ENCODE results near the gene STK39.

The STK39 gene

GRCh38 chr2:168216351-168217005, 30.9 kb downstream of the STK39 start:
- no peak for ATAC-seq (ENCODE audit: insufficient read depth, low read depth)
- Histone ChIP-seq H3K27ac (ENCODE audit: low read length) (no peak overlapping the region), H4K20me1 (ENCODE audit: insufficient read depth, low read length) (peaks cover 2% of the 10 kb centered on the region; the same call in 1 of the 2 replicates), H3K4me3 (ENCODE audit: low read depth in 1 of 2, low read length in 2 of 2) (no peak overlapping the region), H3K9me3 (ENCODE audit: insufficient read depth, low read length, severe bottlenecking) (no peaks in the 10 kb centered on the region), H3K4me1 (ENCODE audit: insufficient read depth, low read length) (no peaks in the 10 kb centered on the region), H2AFZ (ENCODE audit: low read depth, low read length) (no peak overlapping the region), H3K27me3 (ENCODE audit: insufficient read depth, low read length, poor library complexity) (no peaks in the 10 kb centered on the region), H3K79me2 (ENCODE audit: insufficient read depth, low read length) (peaks cover 7% of the 10 kb centered on the region; the same call in 1 of the 2 replicates), H3K4me2 (ENCODE audit: insufficient read depth, low read length) (no peak overlapping the region), H3K36me3 (ENCODE audit: insufficient read depth, low read length) (no peaks in the 10 kb centered on the region), H3K9ac (ENCODE audit: low read depth, low read length) (no peak overlapping the region)
- DNase-seq, result no peak
- TF ChIP-seq CTCF (IDR thresholded peaks at IDR 0.05; ENCODE audit: borderline replicate concordance, extremely low read depth, low read length, poor library complexity, severe bottlenecking) (no peak), EZH2 (IDR thresholded peaks at IDR 0.05; ENCODE audit: borderline replicate concordance, low read depth, low read length, severe bottlenecking) (no peak)

DNA sequence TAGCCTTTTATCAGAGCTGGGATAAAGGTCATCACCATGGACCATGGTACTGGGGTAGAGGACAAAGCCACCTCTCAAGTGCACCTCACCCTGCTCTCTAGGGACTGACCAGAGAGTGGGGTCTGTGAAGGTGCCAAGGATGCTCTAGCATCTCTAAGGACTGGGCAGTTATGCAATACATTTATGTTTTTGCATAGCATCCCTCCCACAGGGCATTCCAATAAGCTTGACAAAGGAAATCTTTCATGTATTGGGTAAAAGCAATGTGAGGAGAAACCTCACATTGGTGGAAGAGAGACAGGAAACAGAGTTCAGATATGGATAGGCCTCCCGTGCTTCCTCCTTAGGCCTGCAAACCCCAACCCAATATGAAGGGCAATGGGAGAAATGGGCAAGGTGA, 31.6 kb downstream of the STK39 start:
- Histone ChIP-seq H4K20me1 (ENCODE audit: insufficient read depth, low read length) (peaks cover 2% of the 10 kb centered on the region; the same call in 1 of the 2 replicates), H3K4me1 (ENCODE audit: insufficient read depth, low read length) (no peaks in the 10 kb centered on the region)

GRCh38 chr2:168212866-168213265, 34.5 kb downstream of the STK39 start:
- Histone ChIP-seq H3K27me3 (ENCODE audit: insufficient read depth, low read length, poor library complexity) (no peaks in the 10 kb centered on the region), H3K4me3 (ENCODE audit: low read depth in 1 of 2, low read length in 2 of 2) (no peak overlapping the region), H2AFZ (ENCODE audit: low read depth, low read length) (no peak overlapping the region), H3K4me2 (ENCODE audit: insufficient read depth, low read length) (no peak overlapping the region), H4K20me1 (ENCODE audit: insufficient read depth, low read length) (peaks cover 2% of the 10 kb centered on the region; the same call in 1 of the 2 replicates), H3K9ac (ENCODE audit: low read depth, low read length) (no peak overlapping the region), H3K9me3 (ENCODE audit: insufficient read depth, low read length, severe bottlenecking) (no peaks in the 10 kb centered on the region), H3K4me1 (ENCODE audit: insufficient read depth, low read length) (no peaks in the 10 kb centered on the region), H3K27ac (ENCODE audit: low read length) (no peak overlapping the region), H3K36me3 (ENCODE audit: insufficient read depth, low read length) (no peaks in the 10 kb centered on the region), H3K79me2 (ENCODE audit: insufficient read depth, low read length) (peaks cover 11% of the 10 kb centered on the region)
- TF ChIP-seq EZH2 (IDR thresholded peaks at IDR 0.05; ENCODE audit: borderline replicate concordance, low read depth, low read length, severe bottlenecking), result no peak
- no peak for TF ChIP-seq CTCF (IDR thresholded peaks at IDR 0.05; ENCODE audit: borderline replicate concordance, extremely low read depth, low read length, poor library complexity, severe bottlenecking)
- no peak for ATAC-seq (ENCODE audit: insufficient read depth, low read depth)
- no peak for DNase-seq

More for the DNA sequence above, 31.6 kb downstream of the STK39 start:
- H2AFZ ChIP-seq (ENCODE audit: low read depth, low read length), result no peak overlapping the region
- H3K27me3 ChIP-seq (ENCODE audit: insufficient read depth, low read length, poor library complexity), result no peaks in the 10 kb centered on the region
- no peak overlapping the region for H3K4me2 ChIP-seq (ENCODE audit: insufficient read depth, low read length)
- H3K36me3 ChIP-seq (ENCODE audit: insufficient read depth, low read length), result no peaks in the 10 kb centered on the region
- no peak overlapping the region for H3K4me3 ChIP-seq (ENCODE audit: low read depth in 1 of 2, low read length in 2 of 2)
- TF ChIP-seq CTCF (IDR thresholded peaks at IDR 0.05; ENCODE audit: borderline replicate concordance, extremely low read depth, low read length, poor library complexity, severe bottlenecking), result no peak
- TF ChIP-seq EZH2 (IDR thresholded peaks at IDR 0.05; ENCODE audit: borderline replicate concordance, low read depth, low read length, severe bottlenecking), result no peak
- peaks cover 7% of the 10 kb centered on the region; the same call in 1 of the 2 replicates for H3K79me2 ChIP-seq (ENCODE audit: insufficient read depth, low read length)
- ATAC-seq (ENCODE audit: insufficient read depth, low read depth), result no peak
- H3K9ac ChIP-seq (ENCODE audit: low read depth, low read length), result no peak overlapping the region
- no peaks in the 10 kb centered on the region for H3K9me3 ChIP-seq (ENCODE audit: insufficient read depth, low read length, severe bottlenecking)
- DNase-seq, result no peak
- no peak overlapping the region for H3K27ac ChIP-seq (ENCODE audit: low read length)
